ENCODE measurements around the gene AP1S1.

The AP1S1 gene

GRCh38 chr7:101162551-101163278 is 8.4 kb downstream of the AP1S1 start:
- H3K4ac ChIP-seq (ENCODE audit: low read depth, low read length) = no peak overlapping the region
- H3K4me3 ChIP-seq (ENCODE audit: low read length) = peak overlapping the region; percentile 4
- no peaks in the 10 kb centered on the region for H3K79me2 ChIP-seq (ENCODE audit: control insufficient read depth, insufficient read depth, low read length)
- H3K56ac ChIP-seq (ENCODE audit: low read length) = peak overlapping the region; percentile 86
- peaks cover 5% of the 10 kb centered on the region for H3K4me1 ChIP-seq (ENCODE audit: control insufficient read depth, low read depth, low read length)
- peak overlapping the region; percentile 67 for H3K4me2 ChIP-seq (ENCODE audit: low read length)
- no peak overlapping the region for H2AK5ac ChIP-seq (ENCODE audit: low read length)
- no peak overlapping the region for H3K23ac ChIP-seq (ENCODE audit: low read length)
- peak overlapping the region; percentile 45 for H3K27ac ChIP-seq (ENCODE audit: low read depth, low read length)
- no CpG with 5 or more reads among the region's 74 CpGs for WGBS (ENCODE audit: extremely low coverage, insufficient coverage, low lambda C conversion rate)
- H2BK15ac ChIP-seq (replicated peaks; ENCODE audit: low read depth) = no peak overlapping the region
- no peak overlapping the region for H4K8ac ChIP-seq (ENCODE audit: low read depth, low read length)
- H2BK5ac ChIP-seq (ENCODE audit: low read length) = no peak overlapping the region
- H3K27me3 ChIP-seq (ENCODE audit: insufficient read depth, low read length, poor library complexity) = peaks cover 7% of the 10 kb centered on the region
- DNase-seq = peak; percentile 82
- no peaks in the 10 kb centered on the region for H3K79me1 ChIP-seq (ENCODE audit: low read length)
- H3K9ac ChIP-seq (ENCODE audit: low read length) = peak overlapping the region; percentile 66
- H4K5ac ChIP-seq (ENCODE audit: low read length) = no peak overlapping the region
- H3K36me3 ChIP-seq (ENCODE audit: control insufficient read depth, insufficient read depth, low read length) = no peaks in the 10 kb centered on the region
- no peak overlapping the region for H2BK120ac ChIP-seq (ENCODE audit: low read depth, low read length)
- H3K18ac ChIP-seq (ENCODE audit: low read length) = peak overlapping the region; percentile 44

DNA sequence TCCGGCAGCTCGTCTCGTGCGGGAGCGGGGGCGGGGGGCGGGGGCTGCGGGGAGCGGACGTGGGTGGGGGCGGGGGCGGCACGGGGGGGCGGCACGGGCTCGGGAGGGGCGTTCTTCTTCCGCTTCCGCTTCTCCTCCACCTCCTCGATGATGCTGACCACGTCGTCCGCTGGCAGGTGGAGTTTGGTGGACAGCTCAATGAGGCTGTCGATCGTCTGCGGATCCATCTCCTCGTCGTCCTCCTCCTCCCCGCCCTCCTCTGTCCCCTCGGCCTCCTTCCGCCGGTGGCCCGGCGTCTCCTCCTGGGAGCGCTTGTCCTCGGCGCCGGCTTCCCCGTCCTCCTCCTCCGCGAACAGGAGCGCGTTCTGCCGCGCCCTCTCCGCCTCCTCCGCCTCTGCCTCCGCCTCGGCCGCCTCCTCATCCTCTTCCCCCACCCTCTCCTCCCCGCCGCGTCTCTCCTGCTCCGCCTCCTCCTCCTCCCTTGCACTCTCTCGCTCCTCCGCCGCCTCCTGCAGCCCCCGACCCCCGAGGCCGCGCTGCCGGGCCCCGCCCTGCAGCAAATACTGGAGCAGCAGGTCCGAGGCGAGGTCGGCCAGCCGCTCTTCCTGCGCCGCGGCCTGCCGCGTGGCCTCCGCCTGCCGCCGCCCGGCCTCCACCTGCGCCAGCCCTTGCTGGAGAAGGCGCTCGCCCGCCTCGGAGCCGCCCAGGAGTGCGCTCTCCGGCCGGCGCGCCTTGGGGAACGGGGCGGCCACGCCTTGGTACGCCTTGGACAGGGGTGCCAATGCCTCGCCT is 9.2 kb downstream of the AP1S1 start:
- DNase-seq = peak; percentile 60
- Histone ChIP-seq H2BK120ac (ENCODE audit: low read depth, low read length) (no peak overlapping the region), H3K23ac (ENCODE audit: low read length) (peak overlapping the region; percentile 39), H2BK15ac (replicated peaks; ENCODE audit: low read depth) (no peak overlapping the region), H2AK5ac (ENCODE audit: low read length) (no peak overlapping the region), H3K27ac (ENCODE audit: low read depth, low read length) (no peak overlapping the region), H3K4me3 (ENCODE audit: low read length) (no peak overlapping the region), H4K8ac (ENCODE audit: low read depth, low read length) (no peak overlapping the region), H3K79me2 (ENCODE audit: control insufficient read depth, insufficient read depth, low read length) (no peaks in the 10 kb centered on the region), H3K18ac (ENCODE audit: low read length) (no peak overlapping the region), H2BK5ac (ENCODE audit: low read length) (no peak overlapping the region), H3K4me2 (ENCODE audit: low read length) (peak overlapping the region; percentile 78), H3K27me3 (ENCODE audit: insufficient read depth, low read length, poor library complexity) (peaks cover 13% of the 10 kb centered on the region), H3K9ac (ENCODE audit: low read length) (peak overlapping the region; percentile 58), H3K4ac (ENCODE audit: low read depth, low read length) (no peak overlapping the region), H3K56ac (ENCODE audit: low read length) (peak overlapping the region; percentile 86), H3K36me3 (ENCODE audit: control insufficient read depth, insufficient read depth, low read length) (no peaks in the 10 kb centered on the region), H3K4me1 (ENCODE audit: control insufficient read depth, low read depth, low read length) (peaks cover 5% of the 10 kb centered on the region), H4K5ac (ENCODE audit: low read length) (no peak overlapping the region), H3K79me1 (ENCODE audit: low read length) (no peaks in the 10 kb centered on the region)
- WGBS (ENCODE audit: extremely low coverage, insufficient coverage, low lambda C conversion rate) = no CpG with 5 or more reads among the region's 92 CpGs

DNA sequence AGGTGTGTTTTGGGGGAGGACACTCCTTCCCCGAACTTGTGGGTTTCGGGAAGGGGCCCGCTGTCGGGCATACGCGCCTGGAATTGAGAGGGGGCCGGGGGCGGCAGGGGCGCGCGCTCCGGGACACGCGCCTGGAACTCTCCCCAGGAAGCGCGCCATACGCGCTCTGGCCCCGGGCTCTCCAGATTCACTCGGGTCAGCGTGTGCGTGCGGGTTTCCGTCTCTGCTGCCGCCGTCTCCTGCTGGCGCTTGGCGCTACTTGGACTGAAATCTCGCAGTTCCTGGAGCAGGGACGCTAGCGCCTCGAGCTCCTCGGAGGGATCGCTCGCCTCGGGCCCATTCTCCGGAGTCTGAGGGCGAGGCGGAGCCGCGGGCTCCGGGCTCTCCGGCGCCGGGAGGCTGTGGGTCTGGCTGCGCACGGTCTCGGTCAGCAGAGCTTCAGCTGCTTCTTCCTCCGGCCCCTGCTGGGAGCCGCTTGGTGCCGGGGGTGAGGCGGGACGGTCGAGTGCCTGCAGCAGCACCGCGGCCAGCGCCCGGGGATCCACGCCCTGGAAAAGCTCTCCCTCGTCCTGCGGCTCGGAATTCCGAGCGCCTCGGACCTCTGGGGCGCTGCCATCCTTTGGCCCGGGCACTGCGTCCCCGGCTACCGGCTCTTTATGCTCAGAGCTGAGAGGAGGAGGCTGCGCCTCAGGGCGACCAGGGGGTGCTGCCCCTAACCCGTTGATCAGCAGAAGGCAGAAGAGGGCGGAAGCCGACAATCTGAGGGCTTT is 10.0 kb downstream of the AP1S1 start:
- no peak overlapping the region for H3K27ac ChIP-seq (ENCODE audit: low read depth, low read length)
- no peaks in the 10 kb centered on the region for H3K79me1 ChIP-seq (ENCODE audit: low read length)
- peak overlapping the region; percentile 39 for H3K23ac ChIP-seq (ENCODE audit: low read length)
- no peak overlapping the region for H2BK15ac ChIP-seq (replicated peaks; ENCODE audit: low read depth)
- H2BK120ac ChIP-seq (ENCODE audit: low read depth, low read length) = no peak overlapping the region
- H3K79me2 ChIP-seq (ENCODE audit: control insufficient read depth, insufficient read depth, low read length) = no peaks in the 10 kb centered on the region
- H3K36me3 ChIP-seq (ENCODE audit: control insufficient read depth, insufficient read depth, low read length) = no peaks in the 10 kb centered on the region
- no peak overlapping the region for H3K18ac ChIP-seq (ENCODE audit: low read length)
- H3K4me2 ChIP-seq (ENCODE audit: low read length) = peak overlapping the region; percentile 78
- peaks cover 13% of the 10 kb centered on the region for H3K27me3 ChIP-seq (ENCODE audit: insufficient read depth, low read length, poor library complexity)
- no peak overlapping the region for H2BK5ac ChIP-seq (ENCODE audit: low read length)
- peak overlapping the region; percentile 54 for H3K56ac ChIP-seq (ENCODE audit: low read length)
- DNase-seq = peak; percentile 77
- H3K4me3 ChIP-seq (ENCODE audit: low read length) = no peak overlapping the region
- WGBS (ENCODE audit: extremely low coverage, insufficient coverage, low lambda C conversion rate) = no CpG with 5 or more reads among the region's 75 CpGs
- no peak overlapping the region for H2AK5ac ChIP-seq (ENCODE audit: low read length)
- H3K4ac ChIP-seq (ENCODE audit: low read depth, low read length) = no peak overlapping the region
- H4K8ac ChIP-seq (ENCODE audit: low read depth, low read length) = no peak overlapping the region
- H3K9ac ChIP-seq (ENCODE audit: low read length) = peak overlapping the region; percentile 58
- H3K4me1 ChIP-seq (ENCODE audit: control insufficient read depth, low read depth, low read length) = peaks cover 5% of the 10 kb centered on the region
- no peak overlapping the region for H4K5ac ChIP-seq (ENCODE audit: low read length)

DNA sequence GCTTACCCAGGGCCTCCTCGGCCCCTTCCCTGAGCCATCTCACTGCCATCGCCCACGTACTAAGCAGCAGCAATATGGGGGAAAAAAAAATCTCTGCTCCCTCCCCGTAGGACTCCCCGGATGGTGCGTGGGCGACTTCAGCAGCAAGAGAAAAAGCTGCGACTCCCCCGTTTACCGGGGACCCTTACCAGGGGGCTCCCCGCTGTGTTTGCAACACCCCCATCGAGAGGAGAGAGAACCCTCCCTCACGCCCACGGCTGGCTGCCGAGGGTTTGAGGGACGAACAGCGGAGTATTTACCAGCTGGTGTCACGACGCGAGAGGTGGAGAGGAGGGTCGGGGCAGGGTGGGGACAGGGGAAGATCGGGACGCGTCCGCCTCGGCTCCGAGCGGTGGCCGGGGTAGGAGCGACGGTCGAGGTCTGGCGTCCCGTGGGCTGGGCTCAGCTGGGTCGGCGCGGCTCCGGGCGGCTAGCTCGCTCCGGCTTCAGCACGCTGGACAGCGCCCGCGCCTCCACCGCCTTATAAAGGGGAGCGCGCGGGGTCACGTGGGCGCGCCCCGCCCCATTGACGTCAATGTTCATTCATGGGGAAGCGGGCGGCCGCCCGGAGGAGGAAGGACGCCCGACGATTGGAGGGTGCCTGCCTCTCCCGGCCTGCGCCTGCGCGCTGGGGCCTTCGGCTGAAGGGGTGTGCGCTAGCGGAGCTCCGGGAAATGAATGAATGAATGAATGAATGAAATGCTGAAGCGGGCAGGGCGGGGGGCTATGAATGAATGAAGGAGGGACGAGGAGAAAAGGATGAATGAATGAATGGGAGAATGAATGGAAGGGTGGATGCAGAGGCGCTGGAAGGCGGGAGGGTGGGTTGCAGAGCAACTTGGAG is 11.0 kb downstream of the AP1S1 start, which contains the start of gene VGF:
TSS of gene VGF (minus strand) at position 495 of the 883 bp plus-strand sequence. CDS start 726 bp downstream, outside the sequence.
- H3K9ac ChIP-seq (ENCODE audit: low read length) = peak within 1 kb of the TSS; percentile 27
- peaks cover 18% of the 10 kb centered on the region for H3K27me3 ChIP-seq (ENCODE audit: insufficient read depth, low read length, poor library complexity)
- no peak within 1 kb of the TSS for H3K4ac ChIP-seq (ENCODE audit: low read depth, low read length)
- H4K5ac ChIP-seq (ENCODE audit: low read length) = no peak within 1 kb of the TSS
- no CpG with 5 or more reads among the region's 74 CpGs for WGBS (ENCODE audit: extremely low coverage, insufficient coverage, low lambda C conversion rate)
- no peaks in the 10 kb centered on the region for H3K79me1 ChIP-seq (ENCODE audit: low read length)
- peaks cover 5% of the 10 kb centered on the region for H3K4me1 ChIP-seq (ENCODE audit: control insufficient read depth, low read depth, low read length)
- H2BK15ac ChIP-seq (replicated peaks; ENCODE audit: low read depth) = no peak within 1 kb of the TSS
- H3K4me2 ChIP-seq (ENCODE audit: low read length) = peak within 1 kb of the TSS; percentile 93
- no peak within 1 kb of the TSS for H3K27ac ChIP-seq (ENCODE audit: low read depth, low read length)
- H3K56ac ChIP-seq (ENCODE audit: low read length) = peak within 1 kb of the TSS; percentile 27
- no peak within 1 kb of the TSS for H3K23ac ChIP-seq (ENCODE audit: low read length)
- no peak within 1 kb of the TSS for H2AK5ac ChIP-seq (ENCODE audit: low read length)
- no peak within 1 kb of the TSS for H2BK5ac ChIP-seq (ENCODE audit: low read length)
- no peak within 1 kb of the TSS for H4K8ac ChIP-seq (ENCODE audit: low read depth, low read length)
- H3K18ac ChIP-seq (ENCODE audit: low read length) = no peak within 1 kb of the TSS
- DNase-seq = peak; percentile 97
- peak within 1 kb of the TSS; percentile 28 for H3K4me3 ChIP-seq (ENCODE audit: low read length)
- no peak within 1 kb of the TSS for H2BK120ac ChIP-seq (ENCODE audit: low read depth, low read length)
- no peaks in the 10 kb centered on the region for H3K79me2 ChIP-seq (ENCODE audit: control insufficient read depth, insufficient read depth, low read length)
- H3K36me3 ChIP-seq (ENCODE audit: control insufficient read depth, insufficient read depth, low read length) = no peaks in the 10 kb centered on the region
